ENCODE results near the gene BRIP1.
A peak's percentile ranks its signal among the peaks of the same experiment; 100 is the strongest.
"Not testable (repeated sequence)": the region's sequence is repeated elsewhere in the genome, so short reads cannot be mapped to it uniquely, and the experiment has no call there.

The BRIP1 gene

GRCh38 chr17:61666406-61667088 is 196.8 kb downstream of the BRIP1 start:
- DNase-seq (ENCODE audit: low read depth, low spot score): not testable (repeated sequence)

- DNase-seq (ENCODE audit: low read depth, low spot score): no peak
Observed at GRCh38 chr17:61663310-61663709, 200.0 kb downstream of the BRIP1 start.

DNA sequence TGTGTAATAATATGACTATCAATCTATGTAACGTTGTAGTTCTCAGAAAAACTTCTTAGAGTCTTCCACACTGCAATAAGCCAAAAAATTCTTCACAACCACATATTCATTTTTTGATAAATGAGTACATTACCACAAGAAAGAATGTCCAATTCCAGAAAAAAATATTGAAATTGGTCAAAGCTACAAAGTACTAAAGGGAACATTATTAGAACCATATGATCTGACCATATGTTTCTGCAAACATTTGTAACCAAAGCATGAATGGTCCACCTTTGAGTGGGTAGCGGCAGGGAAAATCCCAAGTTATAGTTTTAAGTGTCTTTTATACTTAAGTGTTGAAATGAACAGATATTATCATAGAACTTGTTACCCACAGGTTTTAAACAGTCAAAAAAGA is 200.6 kb downstream of the BRIP1 start:
- no peak for DNase-seq (ENCODE audit: low read depth, low spot score)

DNA sequence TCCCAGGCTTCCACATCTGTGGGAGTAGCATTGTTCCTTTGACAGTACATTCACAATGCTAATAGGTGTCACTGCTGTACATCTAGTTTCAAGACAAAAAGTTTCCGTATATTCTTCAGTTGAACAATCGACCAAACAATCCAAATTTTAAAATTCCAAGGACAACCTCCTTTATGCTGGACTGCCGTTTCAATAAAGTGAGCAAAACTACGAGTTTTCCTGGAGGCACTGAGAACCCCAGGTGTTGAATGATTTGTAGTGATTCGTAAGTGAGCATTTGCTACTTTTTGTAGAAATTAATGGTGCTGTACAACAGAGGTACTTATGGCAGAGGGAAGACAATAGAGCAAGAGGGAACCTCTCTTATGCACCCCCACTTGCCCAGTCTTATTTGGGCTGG is 201.1 kb downstream of the BRIP1 start:
- no peak for DNase-seq (ENCODE audit: low read depth, low spot score)

DNA sequence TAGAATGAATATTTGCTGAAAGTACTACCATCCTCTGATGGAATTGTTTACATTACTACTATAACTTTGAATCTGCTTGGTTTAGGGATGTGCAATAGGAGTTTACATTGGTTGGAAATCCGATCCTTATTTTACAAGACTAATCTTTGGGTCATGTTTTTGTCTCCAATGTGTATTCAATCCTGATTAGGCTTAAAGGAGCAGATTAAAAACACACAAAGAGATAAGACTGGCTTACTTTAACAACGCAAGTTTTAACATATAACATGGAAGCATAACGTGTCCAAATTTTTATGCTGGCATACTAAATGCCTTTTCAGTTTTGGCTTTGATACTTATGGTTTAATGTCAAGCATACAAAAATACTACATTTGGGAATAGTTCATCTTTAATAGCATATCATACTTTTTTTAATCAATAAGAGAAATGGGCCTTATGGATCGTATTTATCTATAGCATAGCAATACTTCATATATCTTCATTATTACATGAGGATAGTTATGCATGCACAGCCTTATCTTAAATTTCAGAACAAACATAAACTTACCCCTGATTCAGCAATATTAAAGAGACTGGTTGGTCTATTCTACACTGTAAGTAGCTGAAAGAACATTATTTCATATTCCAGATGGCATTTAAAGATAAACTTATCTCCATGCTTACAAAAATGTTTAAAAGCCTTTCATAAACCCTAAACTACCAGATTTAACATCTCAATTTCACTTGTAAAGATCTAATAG is 202.4 kb downstream of the BRIP1 start:
- DNase-seq (ENCODE audit: low read depth, low spot score): no peak

DNA sequence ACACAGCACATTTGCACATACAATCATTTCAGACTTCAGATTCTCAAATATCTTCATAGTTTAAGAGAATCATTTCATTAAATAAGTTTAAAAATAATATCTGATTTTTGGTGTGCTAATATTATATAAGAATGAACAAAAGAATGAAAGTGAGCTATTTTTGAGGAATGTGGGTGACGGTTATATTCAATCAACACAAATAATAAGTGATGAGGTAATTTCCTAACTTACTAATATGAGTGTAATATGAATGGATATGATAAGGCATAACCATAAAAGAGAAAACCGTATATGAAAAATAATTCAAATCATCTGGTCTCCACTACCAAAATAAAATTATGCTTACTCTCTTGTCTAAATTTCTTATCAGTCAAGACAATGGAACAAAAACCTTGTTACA is 203.9 kb downstream of the BRIP1 start:
- DNase-seq (ENCODE audit: low read depth, low spot score): no peak

GRCh38 chr17:61658183-61658582 is 205.1 kb downstream of the BRIP1 start:
- no peak for DNase-seq (ENCODE audit: low read depth, low spot score)

GRCh38 chr17:61657338-61657737 is 206.0 kb downstream of the BRIP1 start:
- no peak for DNase-seq (ENCODE audit: low read depth, low spot score)

- DNase-seq (ENCODE audit: low read depth, low spot score): no peak
Observed at GRCh38 chr17:61656721-61657217, 206.6 kb downstream of the BRIP1 start.

DNA sequence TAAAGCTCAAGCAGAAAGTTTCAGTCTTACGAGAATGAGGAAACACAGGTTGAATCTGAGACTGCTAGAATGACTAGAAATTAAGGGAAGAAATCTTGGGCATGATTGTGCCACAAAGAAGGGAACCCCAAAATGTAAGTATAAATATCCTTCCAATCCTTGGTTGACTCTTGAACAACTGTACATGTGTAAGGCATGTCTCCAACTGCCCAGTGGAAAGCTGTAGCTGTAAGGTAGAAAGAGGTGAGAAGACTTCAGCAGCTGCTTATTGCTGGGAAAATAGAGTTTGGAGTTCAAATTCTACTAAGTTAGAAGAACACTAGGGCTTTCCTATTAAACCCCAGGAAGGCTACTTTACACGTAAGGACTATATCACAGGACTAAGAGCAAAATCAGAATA is 212.6 kb downstream of the BRIP1 start:
- no peak for DNase-seq (ENCODE audit: low read depth, low spot score)

- no peak for DNase-seq (ENCODE audit: low read depth, low spot score)
Observed at GRCh38 chr17:61648587-61648986, 214.7 kb downstream of the BRIP1 start.

GRCh38 chr17:61647047-61647446 is 216.3 kb downstream of the BRIP1 start:
- DNase-seq (ENCODE audit: low read depth, low spot score): no peak

DNA sequence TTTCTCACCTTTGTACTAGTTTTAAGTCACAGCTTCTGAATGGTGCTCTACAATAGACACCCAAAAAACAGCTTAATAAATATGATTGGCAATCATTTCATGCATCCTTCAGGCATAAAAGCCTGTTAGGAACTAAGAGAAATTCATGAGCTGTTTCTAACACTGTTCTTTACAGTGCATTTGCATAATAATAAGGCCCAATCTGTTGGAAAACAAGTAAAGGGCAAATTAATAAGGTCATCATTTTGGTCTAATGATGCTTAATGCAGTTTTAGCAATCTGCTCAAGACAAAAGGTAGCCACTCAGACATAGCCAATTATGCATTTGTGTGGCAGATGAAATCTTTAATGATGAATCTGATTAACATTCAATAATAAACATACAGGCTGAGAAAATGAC is 216.8 kb downstream of the BRIP1 start:
- no peak for DNase-seq (ENCODE audit: low read depth, low spot score)

- DNase-seq (ENCODE audit: low read depth, low spot score): no peak
Observed at GRCh38 chr17:61645920-61646319, 217.4 kb downstream of the BRIP1 start.

- DNase-seq (ENCODE audit: low read depth, low spot score): no peak
Observed at GRCh38 chr17:61644800-61645774, 218.2 kb downstream of the BRIP1 start.

DNA sequence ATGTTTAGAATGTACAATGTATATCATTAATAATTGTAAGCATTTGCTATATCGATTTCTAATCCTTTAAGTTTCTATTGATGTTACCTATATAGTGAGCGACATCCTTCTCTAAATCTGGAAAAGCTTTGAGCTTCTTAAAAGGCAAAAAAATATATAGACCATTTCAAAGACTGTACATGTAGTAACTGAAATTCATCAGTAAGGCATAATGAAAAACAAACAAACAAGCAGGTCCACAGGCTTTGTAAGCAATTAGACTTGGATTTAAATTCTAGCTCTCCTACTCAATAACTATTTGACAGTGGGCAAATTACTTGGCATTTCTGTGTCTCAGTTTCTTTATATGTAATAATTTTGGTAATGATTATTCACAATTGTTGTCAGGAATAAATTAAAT is 220.6 kb downstream of the BRIP1 start:
- DNase-seq (ENCODE audit: low read depth, low spot score): no peak

GRCh38 chr17:61641715-61642114 is 221.6 kb downstream of the BRIP1 start:
- no peak for DNase-seq (ENCODE audit: low read depth, low spot score)

- no peak for DNase-seq (ENCODE audit: low read depth, low spot score)
Observed at GRCh38 chr17:61641084-61641483, 222.2 kb downstream of the BRIP1 start.

- no peak for DNase-seq (ENCODE audit: low read depth, low spot score)
Observed at GRCh38 chr17:61639818-61640217, 223.5 kb downstream of the BRIP1 start.

DNA sequence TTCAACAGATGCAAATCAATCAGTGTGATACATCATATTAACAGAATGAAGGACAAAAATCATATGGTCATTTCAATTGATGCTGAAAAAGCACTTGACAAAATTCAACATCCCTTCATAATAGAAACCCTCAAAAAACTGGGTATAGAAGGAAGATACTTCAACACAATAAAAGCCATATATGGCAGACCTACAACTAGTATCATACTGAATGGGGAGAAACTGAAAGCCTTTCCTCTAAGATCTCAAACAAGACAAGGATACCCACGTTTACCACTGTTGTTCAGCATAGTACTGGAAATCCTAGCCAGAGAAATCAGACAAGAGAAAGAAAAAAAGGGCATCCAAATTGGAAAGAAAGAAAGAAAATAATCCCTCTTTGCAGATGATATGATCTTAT is 225.2 kb downstream of the BRIP1 start:
- DNase-seq (ENCODE audit: low read depth, low spot score): no peak

DNA sequence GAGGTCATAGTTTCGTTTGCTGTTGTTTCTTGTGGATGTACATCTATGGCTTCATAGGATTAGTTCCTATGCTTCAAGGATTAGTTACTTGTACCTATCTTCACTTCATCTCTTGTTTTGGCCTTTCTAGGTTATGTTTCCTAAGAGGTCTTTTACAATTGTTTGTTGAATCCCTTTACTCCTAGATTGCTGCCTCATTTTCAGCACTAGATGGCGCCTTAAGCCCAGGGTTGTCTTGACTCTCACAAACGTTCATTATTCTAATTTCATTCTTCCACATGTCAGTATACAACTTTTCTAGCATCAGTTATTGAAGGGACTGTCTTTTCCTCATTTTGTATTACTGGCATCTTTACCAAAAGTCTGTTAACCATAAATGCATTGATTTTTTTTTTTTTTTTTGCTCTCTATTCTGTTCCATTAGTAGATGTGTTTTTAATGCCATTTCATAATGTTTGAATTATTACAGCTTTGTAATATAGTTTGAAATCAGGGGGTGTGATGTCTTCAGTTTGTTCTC is 227.4 kb downstream of the BRIP1 start:
- peak; percentile 16 for DNase-seq (ENCODE audit: low read depth, low spot score)
